ENCODE data around the gene PXDC1.

GRCh38 chr6:3724451-3725144 lies 26.9 kb downstream of the PXDC1 start:
- no peak for TF ChIP-seq CTCF (conservative IDR thresholded peaks at IDR 0.05; ENCODE audit: low read length)
- TF ChIP-seq EZH2phosphoT487 (IDR thresholded peaks at IDR 0.05; ENCODE audit: borderline replicate concordance) = no peak

Measured in Loucy (cell line).